ENCODE data around the gene ADRA2B. TPM values are rescaled to one million over a fixed set of nuclear protein-coding genes. Genes with fewer than 3 reads are reported as not detected.

ADRA2B gene
- polyA plus RNA-seq, 1 donor (not counting 4 experiments of a cell fraction or from before 2014, with no cell fraction given) = not detected

GRCh38 chr2:96091711-96092572 lies 24.4 kb downstream of the ADRA2B start:
- H3K4me2 ChIP-seq (ENCODE audit: control insufficient read depth, extremely low read depth, insufficient read depth, low read depth, low read length) = peak overlapping the region; percentile 37
- peak overlapping the region; percentile 68 for H2AFZ ChIP-seq (ENCODE audit: control insufficient read depth, low read length)
- H3K4me1 ChIP-seq (ENCODE audit: control insufficient read depth, extremely low read depth, insufficient read depth, low read length) = peaks cover 8% of the 10 kb centered on the region
- no peak overlapping the region for H3K4me3 ChIP-seq (ENCODE audit: control insufficient read depth in 2 of 3, extremely low read depth in 1 of 3, insufficient read depth in 2 of 3, low read depth in 1 of 3, low read length in 3 of 3)
- TF ChIP-seq EZH2 (IDR thresholded peaks at IDR 0.05; ENCODE audit: low read length) = no peak
- TF ChIP-seq, protein P1, sequence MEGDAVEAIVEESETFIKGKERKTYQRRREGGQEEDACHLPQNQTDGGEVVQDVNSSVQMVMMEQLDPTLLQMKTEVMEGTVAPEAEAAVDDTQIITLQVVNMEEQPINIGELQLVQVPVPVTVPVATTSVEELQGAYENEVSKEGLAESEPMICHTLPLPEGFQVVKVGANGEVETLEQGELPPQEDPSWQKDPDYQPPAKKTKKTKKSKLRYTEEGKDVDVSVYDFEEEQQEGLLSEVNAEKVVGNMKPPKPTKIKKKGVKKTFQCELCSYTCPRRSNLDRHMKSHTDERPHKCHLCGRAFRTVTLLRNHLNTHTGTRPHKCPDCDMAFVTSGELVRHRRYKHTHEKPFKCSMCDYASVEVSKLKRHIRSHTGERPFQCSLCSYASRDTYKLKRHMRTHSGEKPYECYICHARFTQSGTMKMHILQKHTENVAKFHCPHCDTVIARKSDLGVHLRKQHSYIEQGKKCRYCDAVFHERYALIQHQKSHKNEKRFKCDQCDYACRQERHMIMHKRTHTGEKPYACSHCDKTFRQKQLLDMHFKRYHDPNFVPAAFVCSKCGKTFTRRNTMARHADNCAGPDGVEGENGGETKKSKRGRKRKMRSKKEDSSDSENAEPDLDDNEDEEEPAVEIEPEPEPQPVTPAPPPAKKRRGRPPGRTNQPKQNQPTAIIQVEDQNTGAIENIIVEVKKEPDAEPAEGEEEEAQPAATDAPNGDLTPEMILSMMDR (optimal IDR thresholded peaks at IDR 0.05 in 1 of 3, IDR thresholded peaks at IDR 0.05 in 1 of 3, conservative IDR thresholded peaks at IDR 0.05 in 1 of 3; ENCODE audit: extremely low read depth in 1 of 3, insufficient read depth in 2 of 3, low read length in 3 of 3) = peak; percentile 12 to 26 (median 16)
- H3K9me1 ChIP-seq (ENCODE audit: control insufficient read depth, extremely low read depth, insufficient read depth, low read length) = no peaks in the 10 kb centered on the region
- dilution Hi-C loops (cut with MboI; ENCODE audit: extremely low pct_ligation_motif_present, low sequenced_read_pairs) = no loop called here
- H3K36me3 ChIP-seq (ENCODE audit: control insufficient read depth in 2 of 2, extremely low read depth in 1 of 2, insufficient read depth in 2 of 2, low read length in 2 of 2) = no peaks in the 10 kb centered on the region
- DNase-seq (ENCODE audit: low read depth, low spot score) (no peak), FAIRE-seq (no peak)
- no peaks in the 10 kb centered on the region for H4K20me1 ChIP-seq (ENCODE audit: control insufficient read depth, extremely low read depth, insufficient read depth, low read length)
- H3K79me2 ChIP-seq (ENCODE audit: control insufficient read depth, insufficient read depth, low read length) = no peaks in the 10 kb centered on the region
- no peak overlapping the region for H3K9ac ChIP-seq (ENCODE audit: control insufficient read depth, extremely low read depth, insufficient read depth, low read length)
- peaks cover 17% of the 10 kb centered on the region for H3K27me3 ChIP-seq (ENCODE audit: control insufficient read depth, extremely low read depth, insufficient read depth, low read length)
- no peaks in the 10 kb centered on the region for H3K9me3 ChIP-seq (ENCODE audit: control insufficient read depth, low read depth, low read length)
- no peak overlapping the region for H3K27ac ChIP-seq (ENCODE audit: control insufficient read depth, insufficient read depth, low read length)

DNA sequence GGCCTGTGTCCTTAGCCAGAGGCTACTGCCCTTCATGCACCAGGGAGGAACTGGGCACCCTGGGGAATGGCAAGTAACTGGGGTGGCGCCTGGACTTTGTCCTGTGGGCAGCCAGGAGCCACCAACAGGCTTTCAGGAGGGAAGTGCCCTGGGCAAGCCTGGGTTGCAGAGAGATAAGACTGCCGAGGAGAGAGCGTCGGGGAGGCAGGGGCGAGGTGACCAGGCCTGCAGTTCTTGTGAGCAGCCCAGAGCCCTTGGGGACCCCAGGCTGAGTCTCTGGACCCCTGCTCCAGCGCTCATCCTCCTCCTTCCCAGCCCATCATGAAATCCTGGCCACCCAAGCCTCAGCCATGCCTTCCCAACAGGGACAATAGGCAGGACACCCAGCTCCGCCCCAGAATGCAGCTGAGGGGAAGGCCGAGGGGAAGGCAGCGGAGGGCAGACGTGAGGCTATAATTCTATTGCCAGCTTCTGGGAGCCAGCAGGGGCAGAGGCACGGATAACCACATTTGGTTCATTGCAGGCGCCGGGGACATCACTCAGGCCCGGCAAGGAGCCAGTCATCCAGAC lies 25.1 kb downstream of the ADRA2B start:
- H3K9ac ChIP-seq (ENCODE audit: control insufficient read depth, extremely low read depth, insufficient read depth, low read length) = no peak overlapping the region
- H3K4me2 ChIP-seq (ENCODE audit: control insufficient read depth, extremely low read depth, insufficient read depth, low read depth, low read length) = peak overlapping the region; percentile 37
- dilution Hi-C loops (cut with MboI; ENCODE audit: extremely low pct_ligation_motif_present, low sequenced_read_pairs) = no loop called here
- peaks cover 17% of the 10 kb centered on the region for H3K27me3 ChIP-seq (ENCODE audit: control insufficient read depth, extremely low read depth, insufficient read depth, low read length)
- TF ChIP-seq EZH2 (IDR thresholded peaks at IDR 0.05; ENCODE audit: low read length) = no peak
- TF ChIP-seq, protein P1 (optimal IDR thresholded peaks at IDR 0.05 in 1 of 3, IDR thresholded peaks at IDR 0.05 in 1 of 3, conservative IDR thresholded peaks at IDR 0.05 in 1 of 3; ENCODE audit: extremely low read depth in 1 of 3, insufficient read depth in 2 of 3, low read length in 3 of 3) = no peak
- H3K9me1 ChIP-seq (ENCODE audit: control insufficient read depth, extremely low read depth, insufficient read depth, low read length) = no peaks in the 10 kb centered on the region
- FAIRE-seq (no peak), DNase-seq (ENCODE audit: low read depth, low spot score) (no peak)
- no peaks in the 10 kb centered on the region for H3K9me3 ChIP-seq (ENCODE audit: control insufficient read depth, low read depth, low read length)
- H3K27ac ChIP-seq (ENCODE audit: control insufficient read depth, insufficient read depth, low read length) = no peak overlapping the region
- H3K4me3 ChIP-seq (ENCODE audit: control insufficient read depth in 2 of 3, extremely low read depth in 1 of 3, insufficient read depth in 2 of 3, low read depth in 1 of 3, low read length in 3 of 3) = no peak overlapping the region
- no peaks in the 10 kb centered on the region for H4K20me1 ChIP-seq (ENCODE audit: control insufficient read depth, extremely low read depth, insufficient read depth, low read length)
- H3K79me2 ChIP-seq (ENCODE audit: control insufficient read depth, insufficient read depth, low read length) = no peaks in the 10 kb centered on the region
- peaks cover 8% of the 10 kb centered on the region for H3K4me1 ChIP-seq (ENCODE audit: control insufficient read depth, extremely low read depth, insufficient read depth, low read length)
- H2AFZ ChIP-seq (ENCODE audit: control insufficient read depth, low read length) = peak overlapping the region; percentile 68
- no peaks in the 10 kb centered on the region for H3K36me3 ChIP-seq (ENCODE audit: control insufficient read depth in 2 of 2, extremely low read depth in 1 of 2, insufficient read depth in 2 of 2, low read length in 2 of 2)
